HepG2 (cell line): Measurements from ENCODE around the gene RASGRP4. TPM values are rescaled to one million over a fixed set of nuclear protein-coding genes. Genes with fewer than 3 reads are reported as not detected.

Source experiments
- AKAP8 ChIP-seq: sonication (generic); formaldehyde crosslinking; IDR thresholded peaks from 2 replicates; pipeline ENCODE4 v1.5.1; 2020; ENCODE audit warnings: mild to moderate bottlenecking, missing genetic modification reagents
- GMEB2 ChIP-seq: IDR thresholded peaks from 2 replicates; pipeline ENCODE4 v1.6.1; 2016; ENCODE audit warnings: missing biosample characterization, missing genetic modification reagents, low read depth
- MXD4 ChIP-seq: IDR thresholded peaks from 2 replicates; pipeline ENCODE4 v1.6.1; 2016; ENCODE audit warnings: mild to moderate bottlenecking, missing biosample characterization, missing genetic modification reagents
- NFE2 ChIP-seq: sonication (generic); formaldehyde crosslinking; IDR thresholded peaks from 2 replicates; pipeline ENCODE4 v1.4.0; 2020; ENCODE audit warnings: missing genetic modification reagents
- NR2F6 ChIP-seq, 2 experiments: IDR thresholded peaks; 2 replicates each; pipeline ENCODE4 v1.6.1; 2016; ENCODE audit warnings: antibody characterized with exemption in 1 of 2, mild to moderate bottlenecking in 1 of 2
- RBM39 ChIP-seq: fragments of 200-400 bp; formaldehyde crosslinking; IDR thresholded peaks from one replicate; pipeline ENCODE4 v1.6.1; 2018; ENCODE audit warnings: antibody characterized with exemption, mild to moderate bottlenecking, low read depth, low read length; ENCODE audit not compliant: poor library complexity, severe bottlenecking
- SCMH1 ChIP-seq: sonication (generic); formaldehyde crosslinking; IDR thresholded peaks from 2 replicates; pipeline ENCODE4 v1.9.0; 2021; ENCODE audit warnings: missing genetic modification reagents, mild to moderate bottlenecking, borderline replicate concordance
- SP140L ChIP-seq: sonication (generic); formaldehyde crosslinking; IDR thresholded peaks from 2 replicates; pipeline ENCODE4 v1.4.0; 2020; ENCODE audit warnings: missing genetic modification reagents, borderline replicate concordance
- SRSF9 ChIP-seq: fragments of 200-400 bp; formaldehyde crosslinking; IDR thresholded peaks from 2 replicates; pipeline ENCODE4 v1.6.1; 2018; ENCODE audit warnings: borderline replicate concordance, mild to moderate bottlenecking, low read depth, low read length; ENCODE audit not compliant: insufficient read depth, poor library complexity, severe bottlenecking
- ZFP36 ChIP-seq: fragments of 150-350 bp; IDR thresholded peaks from 2 replicates; pipeline ENCODE4 v1.6.1; 2018; ENCODE audit warnings: borderline replicate concordance, low read length, low read depth; ENCODE audit not compliant: partially characterized antibody
- ZFP37 ChIP-seq: sonication (generic); formaldehyde crosslinking; IDR thresholded peaks from 2 replicates; pipeline ENCODE4 v1.4.0; 2020; ENCODE audit warnings: missing genetic modification reagents, borderline replicate concordance
- ZFYVE20 ChIP-seq: sonication (generic); formaldehyde crosslinking; IDR thresholded peaks from 2 replicates; pipeline ENCODE4 v1.8.0; 2023; ENCODE audit warnings: low read depth, mild to moderate bottlenecking, moderate library complexity, missing genetic modification reagents, borderline replicate concordance
- ZNF317 ChIP-seq: sonication (generic); formaldehyde crosslinking; IDR thresholded peaks from 2 replicates; pipeline ENCODE4 v1.5.0; 2020; ENCODE audit warnings: mild to moderate bottlenecking, missing genetic modification reagents
- ZNF607 ChIP-seq: sonication (generic); formaldehyde crosslinking; IDR thresholded peaks from 2 replicates; pipeline ENCODE4 v1.5.1; 2020; ENCODE audit warnings: missing genetic modification reagents, mild to moderate bottlenecking, borderline replicate concordance
- polyA plus RNA-seq, 8 experiments: library from polyadenylated mRNA; depleted of rRNA in 3 of 8; stranded (reverse) in 7 of 8; unstranded in 1 of 8; fragments of >200 nt; fragmentation: Illumina TruSeq in 4 of 8; extraction: Trizol in 4 of 8; gene quantifications; 2 replicates each; pipeline versions ENCODE4 v1.2.1 to v1.2.3, GENCODE V29; 2011 to 2016; ENCODE audit warnings: low read depth in 4 of 8, missing spikeins in 1 of 8, mixed read lengths in 1 of 8; ENCODE audit not compliant: insufficient read depth in 1 of 8
- total RNA-seq, 5 experiments: library from RNA; depleted of rRNA; stranded (reverse); fragments of >200 nt; fragmentation: Illumina TruSeq; extraction: Trizol; gene quantifications; 2 replicates each; pipeline ENCODE4 v1.2.3, GENCODE V29; 2016; ENCODE audit warnings: low read depth in 1 of 5
- TF ChIP-seq, protein P1 (sequence below): sonication (generic); formaldehyde crosslinking; IDR thresholded peaks from 2 replicates; pipeline ENCODE4 v1.9.0; 2021; ENCODE audit warnings: mild to moderate bottlenecking, missing genetic modification reagents
- TF ChIP-seq, protein P2 (sequence below): sonication (generic); formaldehyde crosslinking; IDR thresholded peaks from 2 replicates; pipeline ENCODE4 v1.4.0; 2020; ENCODE audit warnings: missing genetic modification reagents, borderline replicate concordance
- TF ChIP-seq, protein P3 (sequence below): IDR thresholded peaks from 2 replicates; pipeline ENCODE4 v1.6.1; 2016; ENCODE audit warnings: control low read depth

The RASGRP4 gene
- total and polyA plus RNA-seq, 2 of the 13 experiments (the other 11 are each of a cell fraction or from before 2014, with no cell fraction given): not detected

DNA sequence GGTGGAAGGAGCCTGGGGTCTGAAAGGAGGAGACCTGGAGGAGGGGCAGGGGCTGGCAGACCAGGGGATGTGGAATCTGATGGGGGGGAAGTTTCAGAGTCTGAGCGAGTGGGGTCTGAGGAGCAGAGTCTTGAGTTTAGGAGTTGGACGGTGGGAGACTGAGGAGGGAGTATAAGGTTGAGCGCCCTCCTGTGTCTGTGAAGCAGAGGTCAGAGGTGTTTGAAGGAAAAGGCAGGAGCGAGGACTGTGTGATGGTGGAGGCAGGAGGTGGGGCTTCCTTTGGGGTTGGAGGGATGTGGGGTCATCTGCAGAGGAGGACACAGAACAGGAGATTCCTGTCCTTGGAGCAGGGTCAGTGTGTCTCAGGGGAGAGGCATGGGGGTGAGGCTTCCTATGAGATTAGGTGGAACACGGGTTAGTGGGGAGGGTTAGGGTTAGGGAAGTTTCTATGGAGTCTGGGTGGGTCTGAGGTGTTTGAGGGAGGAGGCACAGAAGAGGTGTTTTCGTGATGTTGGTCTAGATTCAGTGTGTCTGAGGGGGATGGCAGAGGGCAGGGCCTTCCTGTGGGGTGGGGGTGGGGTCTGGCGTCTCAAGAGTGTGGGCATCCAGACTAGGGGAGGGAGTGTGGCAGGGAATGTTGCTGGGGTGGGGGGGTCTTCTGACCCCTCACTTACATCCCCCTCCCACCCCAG is 15.8 kb upstream of the RASGRP4 start (continued):
- TF ChIP-seq, protein P1, sequence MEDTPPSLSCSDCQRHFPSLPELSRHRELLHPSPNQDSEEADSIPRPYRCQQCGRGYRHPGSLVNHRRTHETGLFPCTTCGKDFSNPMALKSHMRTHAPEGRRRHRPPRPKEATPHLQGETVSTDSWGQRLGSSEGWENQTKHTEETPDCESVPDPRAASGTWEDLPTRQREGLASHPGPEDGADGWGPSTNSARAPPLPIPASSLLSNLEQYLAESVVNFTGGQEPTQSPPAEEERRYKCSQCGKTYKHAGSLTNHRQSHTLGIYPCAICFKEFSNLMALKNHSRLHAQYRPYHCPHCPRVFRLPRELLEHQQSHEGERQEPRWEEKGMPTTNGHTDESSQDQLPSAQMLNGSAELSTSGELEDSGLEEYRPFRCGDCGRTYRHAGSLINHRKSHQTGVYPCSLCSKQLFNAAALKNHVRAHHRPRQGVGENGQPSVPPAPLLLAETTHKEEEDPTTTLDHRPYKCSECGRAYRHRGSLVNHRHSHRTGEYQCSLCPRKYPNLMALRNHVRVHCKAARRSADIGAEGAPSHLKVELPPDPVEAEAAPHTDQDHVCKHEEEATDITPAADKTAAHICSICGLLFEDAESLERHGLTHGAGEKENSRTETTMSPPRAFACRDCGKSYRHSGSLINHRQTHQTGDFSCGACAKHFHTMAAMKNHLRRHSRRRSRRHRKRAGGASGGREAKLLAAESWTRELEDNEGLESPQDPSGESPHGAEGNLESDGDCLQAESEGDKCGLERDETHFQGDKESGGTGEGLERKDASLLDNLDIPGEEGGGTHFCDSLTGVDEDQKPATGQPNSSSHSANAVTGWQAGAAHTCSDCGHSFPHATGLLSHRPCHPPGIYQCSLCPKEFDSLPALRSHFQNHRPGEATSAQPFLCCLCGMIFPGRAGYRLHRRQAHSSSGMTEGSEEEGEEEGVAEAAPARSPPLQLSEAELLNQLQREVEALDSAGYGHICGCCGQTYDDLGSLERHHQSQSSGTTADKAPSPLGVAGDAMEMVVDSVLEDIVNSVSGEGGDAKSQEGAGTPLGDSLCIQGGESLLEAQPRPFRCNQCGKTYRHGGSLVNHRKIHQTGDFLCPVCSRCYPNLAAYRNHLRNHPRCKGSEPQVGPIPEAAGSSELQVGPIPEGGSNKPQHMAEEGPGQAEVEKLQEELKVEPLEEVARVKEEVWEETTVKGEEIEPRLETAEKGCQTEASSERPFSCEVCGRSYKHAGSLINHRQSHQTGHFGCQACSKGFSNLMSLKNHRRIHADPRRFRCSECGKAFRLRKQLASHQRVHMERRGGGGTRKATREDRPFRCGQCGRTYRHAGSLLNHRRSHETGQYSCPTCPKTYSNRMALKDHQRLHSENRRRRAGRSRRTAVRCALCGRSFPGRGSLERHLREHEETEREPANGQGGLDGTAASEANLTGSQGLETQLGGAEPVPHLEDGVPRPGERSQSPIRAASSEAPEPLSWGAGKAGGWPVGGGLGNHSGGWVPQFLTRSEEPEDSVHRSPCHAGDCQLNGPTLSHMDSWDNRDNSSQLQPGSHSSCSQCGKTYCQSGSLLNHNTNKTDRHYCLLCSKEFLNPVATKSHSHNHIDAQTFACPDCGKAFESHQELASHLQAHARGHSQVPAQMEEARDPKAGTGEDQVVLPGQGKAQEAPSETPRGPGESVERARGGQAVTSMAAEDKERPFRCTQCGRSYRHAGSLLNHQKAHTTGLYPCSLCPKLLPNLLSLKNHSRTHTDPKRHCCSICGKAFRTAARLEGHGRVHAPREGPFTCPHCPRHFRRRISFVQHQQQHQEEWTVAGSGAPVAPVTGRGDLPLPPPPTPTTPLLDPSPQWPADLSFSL (CRISPR knock-in tag): no peak
- no peak for TF ChIP-seq ZNF317 (CRISPR knock-in tag)
- no peak for TF ChIP-seq ZFYVE20
- no peak for TF ChIP-seq RBM39
- no peak for TF ChIP-seq SCMH1 (CRISPR knock-in tag)
- no peak for TF ChIP-seq ZNF607 (CRISPR knock-in tag)
- no peak for TF ChIP-seq NFE2 (CRISPR knock-in tag)
- TF ChIP-seq ZFP36: no peak
- TF ChIP-seq, protein P2, sequence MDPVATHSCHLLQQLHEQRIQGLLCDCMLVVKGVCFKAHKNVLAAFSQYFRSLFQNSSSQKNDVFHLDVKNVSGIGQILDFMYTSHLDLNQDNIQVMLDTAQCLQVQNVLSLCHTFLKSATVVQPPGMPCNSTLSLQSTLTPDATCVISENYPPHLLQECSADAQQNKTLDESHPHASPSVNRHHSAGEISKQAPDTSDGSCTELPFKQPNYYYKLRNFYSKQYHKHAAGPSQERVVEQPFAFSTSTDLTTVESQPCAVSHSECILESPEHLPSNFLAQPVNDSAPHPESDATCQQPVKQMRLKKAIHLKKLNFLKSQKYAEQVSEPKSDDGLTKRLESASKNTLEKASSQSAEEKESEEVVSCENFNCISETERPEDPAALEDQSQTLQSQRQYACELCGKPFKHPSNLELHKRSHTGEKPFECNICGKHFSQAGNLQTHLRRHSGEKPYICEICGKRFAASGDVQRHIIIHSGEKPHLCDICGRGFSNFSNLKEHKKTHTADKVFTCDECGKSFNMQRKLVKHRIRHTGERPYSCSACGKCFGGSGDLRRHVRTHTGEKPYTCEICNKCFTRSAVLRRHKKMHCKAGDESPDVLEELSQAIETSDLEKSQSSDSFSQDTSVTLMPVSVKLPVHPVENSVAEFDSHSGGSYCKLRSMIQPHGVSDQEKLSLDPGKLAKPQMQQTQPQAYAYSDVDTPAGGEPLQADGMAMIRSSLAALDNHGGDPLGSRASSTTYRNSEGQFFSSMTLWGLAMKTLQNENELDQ (CRISPR knock-in tag): no peak
- TF ChIP-seq, protein P3, sequence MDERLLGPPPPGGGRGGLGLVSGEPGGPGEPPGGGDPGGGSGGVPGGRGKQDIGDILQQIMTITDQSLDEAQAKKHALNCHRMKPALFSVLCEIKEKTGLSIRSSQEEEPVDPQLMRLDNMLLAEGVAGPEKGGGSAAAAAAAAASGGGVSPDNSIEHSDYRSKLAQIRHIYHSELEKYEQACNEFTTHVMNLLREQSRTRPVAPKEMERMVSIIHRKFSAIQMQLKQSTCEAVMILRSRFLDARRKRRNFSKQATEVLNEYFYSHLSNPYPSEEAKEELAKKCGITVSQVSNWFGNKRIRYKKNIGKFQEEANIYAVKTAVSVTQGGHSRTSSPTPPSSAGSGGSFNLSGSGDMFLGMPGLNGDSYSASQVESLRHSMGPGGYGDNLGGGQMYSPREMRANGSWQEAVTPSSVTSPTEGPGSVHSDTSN: no peak
- TF ChIP-seq NR2F6 (IDR thresholded peaks at IDR 0.05): peak; percentile 37; the same call in 1 of the 2 replicates
- peak; percentile 62; the same call in 1 of the 2 replicates for TF ChIP-seq NR2F6 (CRISPR knock-in tag; IDR thresholded peaks at IDR 0.05)
- TF ChIP-seq SP140L (CRISPR knock-in tag): no peak
- TF ChIP-seq MXD4 (CRISPR knock-in tag): no peak
- no peak for TF ChIP-seq ZFP37
- TF ChIP-seq SRSF9: no peak
- no peak for TF ChIP-seq AKAP8 (CRISPR knock-in tag)
- no peak for TF ChIP-seq GMEB2 (CRISPR knock-in tag)
